Suprapubic skin (tissue), 4 donors: ENCODE data around the gene EMD. TPM values are rescaled to one million over a fixed set of nuclear protein-coding genes. Genes with fewer than 3 reads are reported as not detected.
A peak's percentile ranks its signal among the peaks of the same experiment; 100 is the strongest.

Source experiments
- DNase-seq, 2 donors: peaks; one replicate each; pipeline ENCODE4 v3.0.0-alpha.2; 2019; ENCODE audit warnings: low spot score in 2 of 2
- H3K27ac ChIP-seq: fragments of 200-600 bp; sonication (generic); one replicate; pipeline ENCODE4 v1.5.1; 2019
- H3K27me3 ChIP-seq: fragments of 200-600 bp; sonication (generic); one replicate; pipeline ENCODE4 v1.5.1; 2019
- H3K36me3 ChIP-seq: fragments of 200-600 bp; sonication (generic); one replicate; pipeline ENCODE4 v1.5.1; 2019
- H3K4me1 ChIP-seq: fragments of 200-600 bp; sonication (generic); one replicate; pipeline ENCODE4 v1.5.1; 2019
- H3K4me3 ChIP-seq: fragments of 200-600 bp; sonication (generic); one replicate; pipeline ENCODE4 v1.5.1; 2019; ENCODE audit warnings: mild to moderate bottlenecking
- H3K9me3 ChIP-seq: fragments of 200-600 bp; sonication (generic); one replicate; pipeline ENCODE4 v1.5.1; 2019
- CTCF ChIP-seq, 2 donors: fragments of 200-600 bp in 1 of 2; fragments of 450-650 bp in 1 of 2; sonication (generic) in 1 of 2; IDR thresholded peaks; one replicate each; pipeline ENCODE4 v1.5.1; 2016 to 2019; ENCODE audit warnings: antibody characterized with exemption in 2 of 2, mild to moderate bottlenecking in 1 of 2, moderate library complexity in 1 of 2
- EP300 ChIP-seq: sonication (generic); formaldehyde crosslinking; IDR thresholded peaks from one replicate; pipeline ENCODE4 v1.6.1; 2017; ENCODE audit warnings: antibody characterized with exemption
- POLR2A ChIP-seq, 2 donors: fragments of 450-650 bp; IDR thresholded peaks; one replicate each; pipeline ENCODE4 v1.6.1; 2017; ENCODE audit warnings: antibody characterized with exemption in 2 of 2, mild to moderate bottlenecking in 2 of 2, moderate library complexity in 2 of 2
- POLR2AphosphoS5 ChIP-seq, 3 donors: sonication (generic); formaldehyde crosslinking; IDR thresholded peaks; one replicate each; pipeline ENCODE4 v1.6.1; 2017; ENCODE audit warnings: antibody characterized with exemption in 3 of 3
- WGBS: methylation state at CpG from one replicate; pipeline ENCODE4 v1.1.5; 2018; 5-methylcytosine and 5-hydroxymethylcytosine counted together
- total RNA-seq, 4 donors: library from RNA; depleted of rRNA; stranded (reverse); fragments of >200 nt; gene quantifications; one replicate each; pipeline ENCODE4 v1.1.0, GENCODE V29; 2016

EMD gene
- total RNA-seq, 4 donors from 2014 or later, result 34.4 to 57.0 (median 53.0) TPM

DNA sequence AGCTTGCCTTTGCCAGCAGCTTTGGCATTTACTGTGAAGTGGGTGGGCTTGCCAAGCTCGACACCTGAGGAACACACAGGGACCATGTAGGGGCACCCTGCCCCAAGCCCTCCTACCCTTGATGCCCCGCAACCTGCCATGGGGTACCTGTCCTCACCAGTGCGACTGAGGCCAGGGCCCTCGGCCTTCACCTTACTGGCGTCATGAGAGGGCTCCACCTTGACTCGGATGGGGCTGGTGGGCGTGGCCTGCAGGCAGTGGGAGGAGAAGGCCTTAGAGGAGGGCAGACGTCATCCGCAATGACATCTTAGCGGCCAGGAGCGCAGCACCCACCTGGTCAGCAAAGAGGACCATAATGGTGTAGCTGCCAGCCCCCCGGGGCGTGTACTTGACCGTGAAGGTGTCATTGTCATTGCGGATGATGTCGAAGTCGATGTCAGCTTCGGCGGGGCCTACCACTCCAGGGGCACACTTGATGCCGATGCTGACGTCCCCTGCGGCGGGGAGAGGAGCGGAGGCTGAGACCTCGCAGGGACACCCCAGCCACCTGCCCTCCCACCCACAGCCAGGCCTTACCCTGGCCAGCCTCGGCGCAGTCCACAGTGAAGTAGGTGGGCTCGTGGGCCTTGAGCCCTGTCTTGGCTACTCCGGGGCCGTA is 16.9 kb upstream of the EMD start:
- WGBS, result 95% methylated on average over 19 of the region's 30 CpGs
- H3K36me3 ChIP-seq, result peaks cover 87% of the 10 kb centered on the region

GRCh38 chrX:154363706-154364439 is 15.2 kb upstream of the EMD start:
- TF ChIP-seq POLR2A (IDR thresholded peaks at IDR 0.05) (no peak), EP300 (no peak), CTCF (IDR thresholded peaks at IDR 0.05) (no peak)
- WGBS, result 88% methylated on average over 12 of the region's 20 CpGs
- H3K36me3 ChIP-seq, result peaks cover 77% of the 10 kb centered on the region

More for the DNA sequence above, 16.9 kb upstream of the EMD start:
- TF ChIP-seq EP300 (no peak), POLR2A (IDR thresholded peaks at IDR 0.05) (no peak), CTCF (IDR thresholded peaks at IDR 0.05) (no peak), POLR2AphosphoS5 (IDR thresholded peaks at IDR 0.05) (no peak)
- Histone ChIP-seq H3K9me3 (no peaks in the 10 kb centered on the region), H3K27me3 (no peaks in the 10 kb centered on the region), H3K4me3 (no peak overlapping the region), H3K4me1 (peaks cover 10% of the 10 kb centered on the region), H3K27ac (no peak overlapping the region)
- no peak for DNase-seq

DNA sequence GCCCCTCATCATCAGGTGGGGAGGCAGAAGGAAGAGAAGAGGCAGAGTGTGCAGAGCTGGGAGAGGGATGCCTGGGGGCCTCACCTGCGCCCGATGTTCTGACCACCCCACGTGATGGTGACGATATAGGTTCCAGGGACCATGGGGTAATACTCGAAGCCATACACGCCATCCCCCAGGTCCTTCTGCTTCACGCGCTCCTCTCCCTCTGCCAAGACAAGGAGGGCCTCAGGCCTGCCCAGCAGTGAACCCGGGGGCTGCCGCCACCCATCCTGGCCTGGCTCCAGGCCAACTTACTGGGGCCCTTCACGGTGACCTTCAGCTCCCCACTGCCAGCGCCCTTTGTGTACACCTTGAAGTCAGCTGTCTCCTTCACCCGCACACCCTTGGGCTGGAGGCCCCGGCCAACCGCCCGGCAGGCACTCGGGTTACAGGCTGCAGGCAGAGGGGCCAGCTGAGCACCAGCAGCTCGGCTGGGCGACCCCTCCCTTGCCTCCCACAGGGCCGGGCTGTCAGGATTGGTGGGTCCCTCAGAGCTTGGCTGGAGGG is 14.0 kb upstream of the EMD start:
- peaks cover 64% of the 10 kb centered on the region for H3K36me3 ChIP-seq
- no peak overlapping the region for H3K27ac ChIP-seq
- DNase-seq, result no peak
- H3K9me3 ChIP-seq, result no peaks in the 10 kb centered on the region
- TF ChIP-seq EP300 (no peak), POLR2AphosphoS5 (IDR thresholded peaks at IDR 0.05) (no peak), CTCF (IDR thresholded peaks at IDR 0.05) (no peak), POLR2A (IDR thresholded peaks at IDR 0.05) (no peak)
- no peak overlapping the region for H3K4me3 ChIP-seq
- H3K27me3 ChIP-seq, result no peaks in the 10 kb centered on the region
- H3K4me1 ChIP-seq, result peaks cover 28% of the 10 kb centered on the region
- WGBS, result 89% methylated on average over 10 of the region's 20 CpGs

More at GRCh38 chrX:154363706-154364439, 15.2 kb upstream of the EMD start:
- peaks cover 27% of the 10 kb centered on the region for H3K4me1 ChIP-seq
- H3K27ac ChIP-seq, result no peak overlapping the region
- H3K27me3 ChIP-seq, result no peaks in the 10 kb centered on the region
- DNase-seq, result no peak
- H3K4me3 ChIP-seq, result no peak overlapping the region
- H3K9me3 ChIP-seq, result no peaks in the 10 kb centered on the region

DNA sequence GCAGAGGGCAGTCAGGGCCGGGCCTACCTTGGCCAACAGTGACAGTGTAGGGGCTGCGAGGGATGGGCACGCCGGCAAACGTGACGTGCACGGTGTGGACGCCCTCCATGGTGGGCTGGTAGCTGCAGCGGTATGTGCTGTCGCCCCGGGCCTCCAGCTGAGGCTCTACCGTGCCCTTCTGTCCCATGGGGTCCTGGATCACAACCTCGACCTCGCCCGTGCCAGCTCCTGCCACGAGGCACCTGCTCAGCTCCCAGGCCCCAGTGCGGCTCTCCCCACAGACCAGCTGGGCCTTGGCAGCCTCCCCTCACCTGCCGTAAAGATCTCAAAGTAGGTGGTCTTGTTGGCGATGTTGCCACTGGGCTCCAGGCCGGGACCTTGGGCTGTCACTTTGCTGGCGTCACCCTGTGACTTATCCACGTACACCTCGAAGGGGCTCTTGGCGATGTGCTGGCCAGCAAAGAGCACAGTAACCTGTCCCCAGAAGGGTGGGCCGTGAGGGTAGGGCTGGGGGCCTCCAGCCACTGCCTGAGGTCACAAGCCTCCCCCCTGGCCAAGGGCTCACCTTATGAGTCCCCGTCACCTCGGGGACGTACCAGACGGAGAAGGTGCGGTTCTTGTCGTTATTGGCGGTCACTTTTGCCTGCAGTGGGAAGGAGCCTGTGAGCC is 13.0 kb upstream of the EMD start:
- peaks cover 58% of the 10 kb centered on the region for H3K36me3 ChIP-seq
- WGBS, result 90% methylated on average over 12 of the region's 32 CpGs
- H3K27ac ChIP-seq, result no peak overlapping the region
- no peak for DNase-seq
- no peak overlapping the region for H3K4me3 ChIP-seq
- TF ChIP-seq EP300 (no peak), CTCF (IDR thresholded peaks at IDR 0.05) (no peak), POLR2AphosphoS5 (IDR thresholded peaks at IDR 0.05) (no peak), POLR2A (IDR thresholded peaks at IDR 0.05) (no peak)
- no peaks in the 10 kb centered on the region for H3K9me3 ChIP-seq
- H3K4me1 ChIP-seq, result peaks cover 28% of the 10 kb centered on the region
- H3K27me3 ChIP-seq, result no peaks in the 10 kb centered on the region

DNA sequence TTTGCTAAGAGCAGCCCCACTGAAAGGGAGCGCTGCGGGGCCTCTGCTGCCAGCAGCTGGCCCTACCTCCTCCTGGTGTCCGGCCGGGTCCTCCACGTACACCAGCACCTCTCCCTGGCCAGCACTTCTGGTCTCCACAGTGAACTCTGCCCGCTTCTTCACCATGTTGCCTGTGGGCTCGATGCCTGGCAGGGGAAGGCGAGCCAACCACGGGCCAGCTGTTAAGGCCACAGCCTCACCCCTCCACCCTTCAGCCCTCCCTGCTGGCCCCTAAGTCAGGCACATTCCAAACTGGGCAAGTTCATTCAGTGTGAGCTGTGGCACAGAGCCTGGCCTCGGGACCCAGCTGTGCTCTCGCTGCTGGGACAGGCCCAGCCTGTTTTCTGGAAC is 12.4 kb upstream of the EMD start:
- H3K36me3 ChIP-seq, result peaks cover 53% of the 10 kb centered on the region
- peaks cover 31% of the 10 kb centered on the region for H3K4me1 ChIP-seq
- peak overlapping the region; percentile 5 for H3K4me3 ChIP-seq
- WGBS, result 83% methylated on average over 9 of the region's 11 CpGs
- TF ChIP-seq POLR2AphosphoS5 (IDR thresholded peaks at IDR 0.05) (peak in 1 of 3 donors; percentile 18), POLR2A (IDR thresholded peaks at IDR 0.05) (no peak)
- no peak for DNase-seq
- H3K27ac ChIP-seq, result peak overlapping the region; percentile 90
- no peaks in the 10 kb centered on the region for H3K27me3 ChIP-seq
- H3K9me3 ChIP-seq, result no peaks in the 10 kb centered on the region
